PC-9 (cell line): ENCODE results near the gene CCDC174. TPM values are rescaled to one million over a fixed set of nuclear protein-coding genes. Genes with fewer than 3 reads are reported as not detected.

Experiments used
- BruUV-seq: library from RNA; stranded (reverse); fragments of 400-500 nt; replicated peaks from 2 replicates; lab custom pipeline; 2021; lab: Mats Ljungman, UMichigan
- CTCF ChIA-PET: fragments of 300-600 bp; sonication (Branson Sonifier 250); formaldehyde crosslinking; loops from one replicate; lab custom pipeline; 2022; ENCODE audit warnings: antibody characterized with exemption; lab: Charles Lee
- POLR2A ChIA-PET: fragments of 300-600 bp; sonication (Branson Sonifier 250); formaldehyde crosslinking; loops from one replicate; lab custom pipeline; 2022; ENCODE audit warnings: antibody characterized with exemption; ENCODE audit not compliant: unreplicated experiment; lab: Charles Lee
- DNase-seq, 2 experiments: peaks; one replicate each; pipeline versions ENCODE4 v3.0.0 to v3.0.0-alpha.2; 2015 to 2022; ENCODE audit warnings: mixed read lengths in 1 of 2
- H2AFZ ChIP-seq: fragments of 200-600 bp; sonication (generic); 2 replicates; pipeline ENCODE4 v1.8.1; 2017; ENCODE audit warnings: antibody characterized with exemption
- H3F3A ChIP-seq: fragments of 200-600 bp; sonication (generic); 2 replicates; pipeline ENCODE4 v1.8.1; 2017; ENCODE audit warnings: antibody characterized with exemption, mild to moderate bottlenecking, low read depth; ENCODE audit not compliant: insufficient read depth
- H3K27ac ChIP-seq: fragments of 200-600 bp; sonication (generic); 2 replicates; pipeline ENCODE4 v1.6.1; 2016; ENCODE audit warnings: mixed run types
- H3K27me3 ChIP-seq: fragments of 200-600 bp; sonication (generic); 2 replicates; pipeline ENCODE4 v1.6.1; 2016; ENCODE audit warnings: low read depth, mixed run types; ENCODE audit not compliant: insufficient read depth
- H3K36me3 ChIP-seq: fragments of 200-600 bp; sonication (generic); 2 replicates; pipeline ENCODE4 v1.6.1; 2016; ENCODE audit warnings: low read depth, mixed run types
- H3K4me1 ChIP-seq: fragments of 200-600 bp; sonication (generic); replicated peaks from 2 replicates; pipeline ENCODE4 v1.6.1; 2016; ENCODE audit warnings: mixed run types; ENCODE audit not compliant: insufficient read depth
- H3K4me2 ChIP-seq: fragments of 200-600 bp; sonication (generic); 2 replicates; pipeline ENCODE4 v1.6.1; 2017; ENCODE audit warnings: mixed run types
- H3K4me3 ChIP-seq: fragments of 200-600 bp; sonication (generic); 2 replicates; pipeline ENCODE4 v1.6.1; 2016; ENCODE audit warnings: mixed run types
- H3K79me2 ChIP-seq: fragments of 200-600 bp; sonication (generic); 2 replicates; pipeline ENCODE4 v1.6.1; 2017; ENCODE audit warnings: low read depth, mixed run types
- H3K9me2 ChIP-seq: fragments of 200-600 bp; sonication (generic); 2 replicates; pipeline ENCODE4 v1.8.1; 2017; ENCODE audit warnings: mild to moderate bottlenecking; ENCODE audit not compliant: insufficient read depth
- H3K9me3 ChIP-seq: fragments of 200-600 bp; sonication (generic); 2 replicates; pipeline ENCODE4 v1.8.1; 2016; ENCODE audit warnings: low read depth; ENCODE audit not compliant: insufficient read depth
- H4K20me1 ChIP-seq: fragments of 200-600 bp; sonication (generic); 2 replicates; pipeline ENCODE4 v1.8.1; 2017; ENCODE audit not compliant: insufficient read depth
- EZH2 ChIP-seq: fragments of 200-600 bp; sonication (generic); IDR thresholded peaks from 2 replicates; pipeline ENCODE4 v1.8.0; 2017; ENCODE audit warnings: antibody characterized with exemption, low read depth
- intact Hi-C: fragments of 100-400 bp; cut with micrococcal nuclease; formaldehyde crosslinking; loops from one replicate; pipeline ENCODE4 v1.10.0; 2022; ENCODE audit not compliant: unreplicated experiment
- total RNA-seq: library from RNA; stranded (reverse); gene quantifications from 2 replicates; pipeline ENCODE4 v1.2.3, GENCODE V29; 2021
- TF ChIP-seq, protein P1 (sequence below): fragments of 200-600 bp; sonication (generic); conservative IDR thresholded peaks from 2 replicates; pipeline ENCODE4 v1.6.1; 2017; ENCODE audit warnings: mixed run types, antibody characterized with exemption, mild to moderate bottlenecking, moderate library complexity

Gene CCDC174
- total RNA-seq, 1 experiment from 2014 or later = 14.7 TPM

DNA sequence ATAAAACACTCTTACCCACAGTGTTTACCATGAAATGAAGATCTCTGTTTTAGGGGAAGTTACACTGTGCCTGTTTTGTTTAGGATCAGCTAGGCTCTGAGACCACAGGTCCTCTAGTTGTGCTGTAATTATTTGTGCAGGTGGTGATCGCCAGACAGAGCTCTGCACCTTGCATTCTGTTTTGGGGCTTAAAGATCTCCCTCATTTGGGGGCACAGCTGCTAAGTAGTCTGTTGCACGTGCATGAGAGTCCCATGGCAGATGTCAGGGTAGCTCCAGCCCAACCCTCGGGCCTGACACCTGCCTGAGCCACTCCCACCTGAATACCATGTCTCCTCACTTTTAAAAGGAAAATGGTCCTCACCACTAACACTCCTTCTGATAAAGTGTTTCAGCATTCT is 35.8 kb downstream of the CCDC174 start:
- H2AFZ ChIP-seq = no peak overlapping the region
- H4K20me1 ChIP-seq = no peaks in the 10 kb centered on the region
- POLR2A ChIA-PET = no interaction called here
- 0 out of 2 replicates have a peak, but pooled peaks cover 4% of the 10 kb centered on the region for H3K9me3 ChIP-seq
- no peaks in the 10 kb centered on the region for H3K36me3 ChIP-seq
- no peak overlapping the region for H3K4me3 ChIP-seq
- intact Hi-C loops = no loop called here
- no peak for DNase-seq
- H3F3A ChIP-seq = no peaks in the 10 kb centered on the region
- BruUV-seq = no TSS peak
- H3K79me2 ChIP-seq = no peaks in the 10 kb centered on the region
- no peak overlapping the region for H3K27ac ChIP-seq
- CTCF ChIA-PET = no interaction called here
- no peaks in the 10 kb centered on the region for H3K4me1 ChIP-seq
- H3K4me2 ChIP-seq = no peak overlapping the region
- H3K9me2 ChIP-seq = no peaks in the 10 kb centered on the region
- TF ChIP-seq, protein P1, sequence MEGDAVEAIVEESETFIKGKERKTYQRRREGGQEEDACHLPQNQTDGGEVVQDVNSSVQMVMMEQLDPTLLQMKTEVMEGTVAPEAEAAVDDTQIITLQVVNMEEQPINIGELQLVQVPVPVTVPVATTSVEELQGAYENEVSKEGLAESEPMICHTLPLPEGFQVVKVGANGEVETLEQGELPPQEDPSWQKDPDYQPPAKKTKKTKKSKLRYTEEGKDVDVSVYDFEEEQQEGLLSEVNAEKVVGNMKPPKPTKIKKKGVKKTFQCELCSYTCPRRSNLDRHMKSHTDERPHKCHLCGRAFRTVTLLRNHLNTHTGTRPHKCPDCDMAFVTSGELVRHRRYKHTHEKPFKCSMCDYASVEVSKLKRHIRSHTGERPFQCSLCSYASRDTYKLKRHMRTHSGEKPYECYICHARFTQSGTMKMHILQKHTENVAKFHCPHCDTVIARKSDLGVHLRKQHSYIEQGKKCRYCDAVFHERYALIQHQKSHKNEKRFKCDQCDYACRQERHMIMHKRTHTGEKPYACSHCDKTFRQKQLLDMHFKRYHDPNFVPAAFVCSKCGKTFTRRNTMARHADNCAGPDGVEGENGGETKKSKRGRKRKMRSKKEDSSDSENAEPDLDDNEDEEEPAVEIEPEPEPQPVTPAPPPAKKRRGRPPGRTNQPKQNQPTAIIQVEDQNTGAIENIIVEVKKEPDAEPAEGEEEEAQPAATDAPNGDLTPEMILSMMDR = no peak
- no peak for TF ChIP-seq EZH2
- H3K27me3 ChIP-seq = peaks cover 62% of the 10 kb centered on the region

DNA sequence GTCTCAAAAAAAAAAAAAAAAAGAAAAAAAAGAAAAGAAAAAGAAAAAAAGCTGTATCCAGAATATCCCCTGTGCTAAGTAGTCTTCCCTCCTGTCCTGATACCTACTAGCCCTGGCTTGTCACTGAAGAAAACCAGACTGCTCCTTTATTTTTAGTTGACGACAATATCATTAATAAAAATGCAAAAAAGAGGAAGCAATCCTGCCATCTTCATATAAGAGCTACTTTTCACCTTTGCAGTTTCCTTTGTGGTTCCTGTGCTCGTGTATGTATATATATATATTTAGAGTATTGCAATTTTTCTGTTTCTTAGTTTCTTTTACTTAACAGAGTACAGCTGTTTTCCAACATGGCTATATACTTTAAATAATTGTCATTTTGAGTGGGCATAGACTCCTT is 37.0 kb downstream of the CCDC174 start:
- no peak overlapping the region for H3K27ac ChIP-seq
- POLR2A ChIA-PET = no interaction called here
- intact Hi-C loops = no loop called here
- H2AFZ ChIP-seq = no peak overlapping the region
- H3K9me3 ChIP-seq = 0 out of 2 replicates have a peak, but pooled peaks cover 4% of the 10 kb centered on the region
- no TSS peak for BruUV-seq
- H3K79me2 ChIP-seq = no peaks in the 10 kb centered on the region
- CTCF ChIA-PET = no interaction called here
- DNase-seq = no peak
- TF ChIP-seq, protein P1 = no peak
- TF ChIP-seq EZH2 = no peak
- peaks cover 61% of the 10 kb centered on the region for H3K27me3 ChIP-seq
- H3K4me1 ChIP-seq = no peaks in the 10 kb centered on the region
- no peaks in the 10 kb centered on the region for H4K20me1 ChIP-seq
- no peak overlapping the region for H3K4me2 ChIP-seq
- no peaks in the 10 kb centered on the region for H3K36me3 ChIP-seq
- no peaks in the 10 kb centered on the region for H3F3A ChIP-seq
- no peak overlapping the region for H3K4me3 ChIP-seq
- no peaks in the 10 kb centered on the region for H3K9me2 ChIP-seq

DNA sequence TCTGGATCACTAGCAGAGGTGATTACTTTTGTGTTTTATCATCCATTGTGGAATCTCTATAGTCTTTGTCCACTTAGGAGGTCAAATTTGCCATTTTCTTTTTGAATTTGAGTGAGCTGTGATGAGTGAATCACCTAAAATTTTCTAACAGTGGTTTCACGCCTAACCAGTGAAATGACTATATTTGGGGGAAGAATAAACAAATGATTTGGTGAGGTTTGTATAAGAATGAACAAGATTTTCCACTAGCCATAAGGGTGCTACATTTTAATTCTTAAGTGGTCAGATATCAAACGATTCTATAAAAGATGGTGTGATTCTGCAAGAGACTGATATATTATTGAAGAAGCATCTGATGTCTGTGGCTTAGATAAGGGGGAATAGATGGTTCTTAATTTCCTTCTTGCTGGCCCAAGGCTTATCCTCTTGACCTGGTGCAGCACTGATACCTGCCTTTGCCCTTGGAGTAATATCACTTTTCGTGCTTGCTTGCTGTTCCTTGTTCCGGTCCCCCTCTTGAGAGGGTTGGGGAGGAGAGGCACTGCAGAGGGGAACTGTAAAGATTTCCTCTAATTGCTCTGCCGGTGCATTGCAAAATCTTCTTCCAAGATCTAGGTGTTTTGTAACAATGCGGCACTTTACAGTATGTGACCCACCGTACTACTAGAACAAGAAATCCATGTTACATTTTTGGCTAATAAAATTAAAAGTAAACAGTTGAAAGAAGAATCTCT is 37.9 kb downstream of the CCDC174 start:
- TF ChIP-seq EZH2 = no peak
- TF ChIP-seq, protein P1 = no peak
- intact Hi-C loops = no loop called here
- Histone ChIP-seq H3K4me1 (no peaks in the 10 kb centered on the region), H3K27me3 (peaks cover 66% of the 10 kb centered on the region), H4K20me1 (no peaks in the 10 kb centered on the region), H3K27ac (no peak overlapping the region), H3K9me2 (no peaks in the 10 kb centered on the region), H3F3A (no peaks in the 10 kb centered on the region), H3K4me2 (no peak overlapping the region), H3K79me2 (no peaks in the 10 kb centered on the region), H3K4me3 (no peak overlapping the region), H3K9me3 (0 out of 2 replicates have a peak, but pooled peaks cover 4% of the 10 kb centered on the region), H3K36me3 (no peaks in the 10 kb centered on the region), H2AFZ (no peak overlapping the region)
- POLR2A ChIA-PET = no interaction called here
- no TSS peak for BruUV-seq
- CTCF ChIA-PET = no interaction called here
- DNase-seq = no peak
